CD4-positive, alpha-beta T cell treated with Interferon gamma for 1 hour (primary cell): ENCODE results near the gene PPP4R2.

Source experiments
- DNase-seq: peaks from one replicate; pipeline ENCODE4 v3.0.0-alpha.2; 2020

The PPP4R2 gene

GRCh38 chr3:73073091-73073707 lies 76.6 kb downstream of the PPP4R2 start:
- no peak for DNase-seq

- no peak for DNase-seq
Measured at GRCh38 chr3:73074781-73075180, 78.2 kb downstream of the PPP4R2 start.

DNA sequence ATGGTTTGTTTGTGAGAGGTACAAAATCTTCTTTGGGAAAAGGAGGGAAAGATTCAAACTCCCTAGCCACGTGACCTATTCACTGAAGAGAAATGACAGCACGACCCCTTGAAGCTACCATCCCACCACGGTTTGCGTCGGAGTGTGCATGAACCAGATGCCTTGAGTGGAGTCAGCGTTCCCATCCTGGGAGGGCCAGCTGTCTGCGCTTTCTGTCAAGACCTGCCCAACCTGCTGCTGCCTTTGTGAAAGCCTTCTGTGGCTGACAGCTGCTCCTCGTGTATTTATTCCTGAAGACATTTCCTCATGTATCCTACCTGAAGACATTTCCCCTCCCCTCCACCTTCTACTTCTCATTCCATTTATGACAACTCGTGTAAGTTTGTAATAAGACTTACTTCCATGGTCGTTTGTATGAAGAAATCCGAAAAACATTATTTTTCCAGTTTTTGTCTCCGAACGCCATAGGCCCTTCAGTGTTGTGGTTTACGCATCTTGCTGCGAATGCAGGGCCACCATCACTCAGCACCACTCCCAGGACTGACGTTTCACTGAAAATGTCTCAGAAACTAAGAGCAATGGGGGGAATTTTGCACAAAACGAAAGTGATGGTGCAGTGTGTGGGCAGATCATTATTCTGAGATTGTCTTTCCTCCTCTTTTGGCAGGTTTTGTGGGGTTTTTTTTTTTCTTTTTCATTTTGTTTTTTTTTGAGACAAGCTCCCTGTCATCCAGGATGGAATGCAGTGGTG lies 83.8 kb downstream of the PPP4R2 start:
- no peak for DNase-seq

GRCh38 chr3:73081140-73081539 lies 84.5 kb downstream of the PPP4R2 start:
- no peak for DNase-seq

GRCh38 chr3:73084170-73084569 lies 87.6 kb downstream of the PPP4R2 start:
- no peak for DNase-seq

GRCh38 chr3:73086071-73086494 lies 89.5 kb downstream of the PPP4R2 start:
- peak; percentile 15 for DNase-seq

DNA sequence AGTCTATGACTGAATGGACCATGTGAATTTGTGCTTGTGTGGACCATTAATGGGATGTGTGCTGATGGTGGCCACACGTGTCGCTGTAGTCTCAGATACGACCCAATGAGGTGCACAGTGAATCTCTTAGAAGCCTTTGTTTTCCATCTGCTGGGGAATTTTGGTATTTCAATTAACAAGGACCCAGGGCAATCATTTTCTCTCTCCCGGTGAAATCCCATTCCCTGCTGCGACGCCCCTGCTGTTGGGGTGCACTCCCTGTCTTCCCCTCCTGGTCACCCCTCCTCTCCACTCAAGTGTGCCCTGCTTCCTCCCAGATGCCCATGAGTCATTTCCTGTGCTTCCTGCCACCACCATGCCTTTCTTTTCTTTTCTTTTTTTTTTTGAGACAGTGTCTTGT lies 97.5 kb downstream of the PPP4R2 start:
- DNase-seq, result no peak

DNA sequence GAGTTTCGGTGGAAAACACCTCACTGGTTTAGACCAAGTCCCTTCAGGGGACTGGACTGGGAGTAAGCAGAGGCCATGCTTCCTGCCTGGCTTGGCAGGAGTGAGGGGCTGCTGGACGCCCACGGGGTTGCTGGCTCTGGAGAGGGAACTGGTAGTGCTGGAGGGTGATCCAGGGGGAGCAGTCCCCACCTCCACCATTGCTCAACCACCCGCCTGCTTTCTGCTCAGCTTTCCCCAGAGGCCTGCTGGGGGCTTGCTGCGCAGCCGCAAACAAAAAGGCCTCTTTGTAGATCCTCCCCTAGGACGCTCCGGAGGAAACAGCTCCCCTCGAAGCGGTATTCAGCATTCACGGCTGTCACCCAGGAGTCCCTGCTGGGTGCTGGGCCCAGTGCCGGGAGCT lies 98.3 kb downstream of the PPP4R2 start:
- no peak for DNase-seq

GRCh38 chr3:73096169-73096568 lies 99.6 kb downstream of the PPP4R2 start:
- DNase-seq, result no peak

DNA sequence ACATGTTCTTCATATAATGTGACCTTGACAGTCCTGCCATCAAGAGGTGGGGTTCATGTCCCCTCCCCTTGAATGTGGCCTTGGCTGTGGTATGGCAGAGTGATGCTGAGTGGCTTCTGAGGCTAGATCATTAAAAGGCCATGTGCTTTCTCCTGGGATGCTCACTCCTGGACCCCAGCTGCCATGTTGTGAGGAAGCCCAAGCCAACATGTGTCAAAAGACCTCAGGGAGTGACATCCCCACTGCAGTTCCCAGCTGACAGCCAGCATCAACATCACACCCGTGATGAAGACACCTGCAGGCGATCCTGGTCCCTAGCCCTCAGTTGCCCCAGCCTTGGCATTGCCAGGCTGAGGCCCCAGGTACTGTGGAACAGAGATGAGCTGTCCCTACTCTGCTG lies 101.4 kb downstream of the PPP4R2 start:
- no peak for DNase-seq

DNA sequence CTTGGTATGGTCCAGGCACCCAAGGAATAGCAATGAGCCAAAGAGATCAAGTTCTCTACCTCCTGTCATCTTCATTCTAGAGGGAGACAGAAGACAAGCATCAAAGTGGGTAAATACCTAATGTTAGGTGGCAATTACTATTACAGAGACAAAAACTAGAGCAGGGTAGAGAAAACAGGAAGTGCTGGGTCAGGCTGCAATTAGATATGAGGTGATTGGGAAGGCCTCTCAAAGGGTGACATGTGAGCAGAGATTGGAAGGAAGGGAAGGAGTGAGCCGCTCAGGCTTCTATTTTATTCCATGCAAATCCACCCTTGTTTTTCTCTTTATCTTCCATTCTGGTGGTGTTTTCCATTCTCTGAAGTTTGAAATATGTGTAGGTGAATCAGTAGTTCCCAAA lies 102.3 kb downstream of the PPP4R2 start:
- DNase-seq, result no peak

DNA sequence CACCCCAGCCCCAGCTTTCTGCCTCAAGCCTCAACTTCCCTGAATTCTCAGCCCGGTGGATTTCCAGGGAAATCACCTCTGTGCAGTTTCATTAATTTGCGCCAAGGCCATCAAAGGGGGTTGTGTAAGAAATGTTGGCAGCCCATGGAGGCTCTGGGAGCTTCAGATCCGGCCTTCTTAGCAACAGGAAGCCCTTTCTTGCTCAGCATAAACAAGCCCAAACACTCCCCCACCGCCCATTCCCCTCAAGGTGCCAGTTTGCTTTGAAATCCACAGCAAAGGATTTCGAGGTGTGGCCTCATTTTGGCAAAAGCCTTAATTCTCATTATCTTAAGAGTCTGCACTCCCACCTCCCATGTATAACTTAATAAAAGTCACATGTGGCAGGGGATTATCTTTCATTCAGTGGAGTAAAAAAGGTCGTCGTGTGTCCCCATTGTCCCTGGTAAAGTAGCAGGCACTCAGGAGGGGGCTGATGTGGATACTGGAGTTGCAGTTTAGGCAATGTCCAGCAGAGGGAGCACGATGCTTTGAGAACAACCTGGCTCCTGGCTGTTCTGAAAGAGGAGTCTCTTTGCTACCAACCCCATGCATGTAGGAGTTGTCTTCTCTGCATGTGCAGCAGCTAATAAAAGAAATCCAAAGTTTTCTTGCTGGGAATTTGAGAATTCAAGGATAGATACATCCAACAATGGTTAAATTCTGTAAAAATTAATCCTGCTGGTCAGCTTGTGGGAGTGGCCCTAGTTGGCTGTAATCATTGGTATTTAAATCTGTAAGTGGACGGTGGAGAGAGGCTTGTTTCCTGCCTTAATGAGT lies 104.3 kb downstream of the PPP4R2 start:
- DNase-seq, result peak; percentile 56

DNA sequence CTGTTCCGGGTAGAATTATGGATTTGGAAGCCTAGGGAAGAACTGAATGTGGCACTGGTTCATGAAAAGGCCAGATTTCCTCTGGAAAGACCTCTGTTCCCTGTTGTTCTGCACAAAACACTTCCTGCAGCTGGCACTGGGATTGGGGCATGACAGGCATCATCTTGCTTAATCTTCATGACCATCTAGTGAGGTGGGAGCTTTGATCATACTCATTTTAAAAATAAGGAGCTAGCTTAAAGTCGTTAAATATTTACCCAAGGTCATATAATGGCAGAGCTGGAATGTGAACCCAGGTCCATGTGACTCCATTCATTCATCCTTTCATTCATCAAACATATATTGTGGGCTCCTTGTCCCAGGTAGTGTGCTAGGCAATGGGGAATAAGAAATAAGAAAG lies 105.3 kb downstream of the PPP4R2 start:
- DNase-seq, result no peak

DNA sequence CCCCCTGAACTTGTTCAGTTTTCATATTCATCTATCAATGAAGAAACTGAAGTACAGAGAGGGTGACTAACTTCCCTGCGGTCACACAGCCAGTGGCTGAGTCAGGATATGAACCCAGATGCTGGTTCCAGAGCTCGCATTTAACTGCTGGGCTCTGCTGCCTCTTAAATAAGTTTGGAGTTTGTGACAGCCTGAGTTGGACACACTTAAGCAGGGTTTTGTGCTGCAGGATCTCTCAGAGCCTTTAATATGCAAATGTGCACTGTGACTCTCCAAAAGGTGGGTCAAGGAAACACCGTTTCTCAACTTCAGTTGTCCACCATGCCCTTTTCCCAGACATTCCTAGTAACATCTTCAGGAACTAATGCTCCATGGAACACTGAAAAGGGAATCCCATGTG lies 110.6 kb downstream of the PPP4R2 start:
- DNase-seq, result no peak

DNA sequence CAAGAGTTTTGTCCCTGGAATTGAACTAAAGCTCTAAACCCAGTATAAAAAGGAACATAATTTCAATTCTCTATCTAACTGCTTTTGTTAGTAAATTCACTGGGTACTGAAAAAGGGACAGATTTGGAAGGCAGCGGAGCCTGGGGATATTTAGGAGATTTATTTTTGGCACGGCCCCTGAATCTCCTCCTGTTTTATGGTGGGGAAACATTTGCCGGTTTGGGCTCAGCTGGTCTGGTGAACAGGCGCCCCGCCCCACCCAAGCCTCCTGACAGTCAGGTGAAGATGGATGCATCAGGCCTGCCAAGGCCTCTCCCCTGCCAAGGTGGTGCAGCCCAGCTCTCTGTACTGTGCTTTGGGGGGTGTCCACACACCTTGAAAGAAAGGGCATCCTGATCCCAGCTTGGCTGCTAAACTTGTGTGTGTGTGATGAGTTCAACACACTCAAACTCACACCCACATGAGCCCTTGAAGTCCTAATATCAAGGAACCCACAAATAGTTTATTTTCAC lies 111.1 kb downstream of the PPP4R2 start:
- no peak for DNase-seq

DNA sequence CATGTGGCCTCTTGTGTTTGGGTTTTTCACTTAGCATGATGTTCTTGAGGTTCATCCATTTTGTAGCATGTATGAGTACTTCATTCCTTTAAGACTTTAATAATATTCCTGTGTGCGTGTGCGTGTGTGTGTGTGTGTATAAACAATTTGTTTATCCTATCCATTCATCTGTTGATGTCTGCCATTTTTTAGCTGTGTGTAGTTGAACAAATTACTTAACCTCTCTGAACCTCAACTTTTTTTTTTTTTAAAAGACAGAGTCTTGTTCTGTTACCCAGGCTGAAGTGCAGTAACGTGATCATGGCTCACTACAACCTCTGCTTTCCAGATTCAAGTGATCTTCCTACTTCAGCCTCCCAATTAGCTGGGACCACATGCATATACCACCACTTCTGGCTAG lies 112.1 kb downstream of the PPP4R2 start:
- DNase-seq, result no peak

- no peak for DNase-seq
Measured at GRCh38 chr3:73110530-73110929, 113.9 kb downstream of the PPP4R2 start.

- DNase-seq, result no peak
Measured at GRCh38 chr3:73114711-73115110, 118.1 kb downstream of the PPP4R2 start.

DNA sequence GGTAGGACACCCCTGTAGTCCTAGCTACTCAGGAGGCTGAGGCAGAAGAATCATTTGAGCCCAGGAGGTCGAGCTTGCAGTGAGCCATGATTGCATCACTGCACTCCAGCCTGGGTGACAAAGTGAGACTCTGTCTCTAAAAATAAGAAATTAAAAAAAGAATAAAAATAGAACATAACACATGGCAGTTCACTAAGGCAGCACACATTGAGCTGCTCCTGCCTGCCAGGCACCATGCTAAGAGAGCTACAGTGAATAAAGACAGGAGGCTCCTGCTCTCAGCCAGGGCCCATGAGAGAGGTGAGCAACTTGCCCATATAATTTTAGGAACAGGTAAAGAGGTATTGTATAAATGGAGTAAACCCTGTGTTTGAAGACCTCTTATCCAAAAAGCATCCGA lies 119.2 kb downstream of the PPP4R2 start:
- DNase-seq, result no peak
